Stomach (tissue), 9 donors: ENCODE measurements around the gene LILRB1. TPM values are rescaled to one million over a fixed set of nuclear protein-coding genes. Genes with fewer than 3 reads are reported as not detected.
A peak's percentile ranks its signal among the peaks of the same experiment; 100 is the strongest.

Experiments used
- DNase-seq, 2 donors: peaks; one replicate each; pipeline versions ENCODE4 v3.0.0 to v3.0.0-alpha.2; 2013 to 2019
- H3K27ac ChIP-seq, 5 donors: fragments of 200-600 bp in 4 of 5; sonication (generic) in 4 of 5; one replicate each; pipeline ENCODE4 v1.5.1; 2013 to 2019; ENCODE audit warnings: mild to moderate bottlenecking in 1 of 5, moderate library complexity in 1 of 5
- H3K27me3 ChIP-seq, 3 donors: fragments of 200-600 bp; sonication (generic); one replicate each; pipeline ENCODE4 v1.5.1; 2017 to 2019; ENCODE audit warnings: mixed run types in 1 of 3
- H3K36me3 ChIP-seq, 4 donors: fragments of 200-600 bp; sonication (generic); 1 replicate in 3 of 4; 2 replicates in 1 of 4; pipeline ENCODE4 v1.5.1; 2016 to 2019
- H3K4me1 ChIP-seq, 4 donors: fragments of 200-600 bp; sonication (generic); one replicate each; pipeline ENCODE4 v1.5.1; 2016 to 2019
- H3K4me3 ChIP-seq, 4 donors: fragments of 200-600 bp; sonication (generic) in 3 of 4; one replicate each; pipeline ENCODE4 v1.5.1; 2016 to 2019; ENCODE audit warnings: mild to moderate bottlenecking in 1 of 4
- H3K9me3 ChIP-seq, 4 donors: fragments of 200-600 bp; sonication (generic); one replicate each; pipeline ENCODE4 v1.5.1; 2016 to 2019
- CTCF ChIP-seq, 7 experiments: fragments of 450-650 bp in 4 of 7; fragments of 200-600 bp in 3 of 7; sonication (generic) in 3 of 7; IDR thresholded peaks; one replicate each; pipeline ENCODE4 v1.5.1; 2016 to 2019; ENCODE audit warnings: antibody characterized with exemption in 7 of 7, control low read depth in 2 of 7, mild to moderate bottlenecking in 1 of 7
- EP300 ChIP-seq: sonication (generic); formaldehyde crosslinking; IDR thresholded peaks from one replicate; pipeline ENCODE4 v1.6.1; 2017; ENCODE audit warnings: antibody characterized with exemption
- POLR2A ChIP-seq, 4 donors: fragments of 450-650 bp; IDR thresholded peaks; one replicate each; pipeline ENCODE4 v1.6.1; 2016; ENCODE audit warnings: antibody characterized with exemption in 4 of 4, control low read depth in 2 of 4, mild to moderate bottlenecking in 1 of 4, moderate library complexity in 1 of 4
- POLR2AphosphoS5 ChIP-seq, 3 donors: sonication (generic); formaldehyde crosslinking; IDR thresholded peaks; one replicate each; pipeline ENCODE4 v1.6.1; 2016; ENCODE audit warnings: antibody characterized with exemption in 3 of 3
- WGBS, 5 donors: extraction: QIAGEN DNeasy Blood & Tissue Kit in 3 of 5; methylation state at CpG; one replicate each; pipeline versions ENCODE4 v1.1.5 to v1.1.7; 2013 to 2018; 5-methylcytosine and 5-hydroxymethylcytosine counted together
- intact Hi-C: fragments of 100-400 bp; cut with DNase I; formaldehyde crosslinking; loops from one replicate; pipeline ENCODE4 v1.15.1; 2023; ENCODE audit warnings: low total_unique reads
- polyA plus RNA-seq, 3 donors: library from polyadenylated mRNA; stranded (reverse); fragments of 200-250 nt; gene quantifications; one replicate each; pipeline ENCODE4 v1.2.3, GENCODE V29; 2013
- total RNA-seq, 5 donors: library from RNA; depleted of rRNA; stranded (reverse); fragments of >200 nt; gene quantifications; one replicate each; pipeline versions ENCODE4 v1.1.0 to v1.2.3, GENCODE V29; 2014 to 2016
- donor health status: healthy with polysubstance abuse.
- donor health status: Bipolar disorder and iron deficiency.
- donor health status: healthy.

Gene LILRB1
- total and polyA plus RNA-seq, 8 donors, result 0.37 to 50.8 (median 2.0) TPM; not detected in 1

DNA sequence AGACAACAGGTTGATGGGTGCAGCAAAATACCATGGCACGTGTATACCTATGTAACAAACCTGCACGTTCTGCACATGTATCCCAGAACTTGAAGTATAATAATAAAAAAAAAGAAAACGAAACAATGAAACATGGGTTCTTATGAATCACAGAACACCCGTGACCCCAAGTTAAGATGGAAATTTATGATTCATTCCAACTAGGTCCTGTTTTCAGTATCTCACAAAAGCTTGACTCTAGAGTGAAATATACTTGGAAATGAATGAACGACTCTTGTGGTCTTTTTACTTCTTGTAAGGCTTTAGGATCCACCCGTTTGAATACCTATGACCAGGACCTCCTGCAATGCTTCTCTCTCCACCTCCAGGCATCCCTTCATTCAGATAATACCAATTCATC lies 29.0 kb downstream of the LILRB1 start:
- H3K4me1 ChIP-seq, result no peaks in the 10 kb centered on the region
- peaks cover 0 to 40% (median 12%) of the 10 kb centered on the region in 3 donors for H3K27me3 ChIP-seq
- no peaks in the 10 kb centered on the region for H3K36me3 ChIP-seq
- no peaks in the 10 kb centered on the region for H3K9me3 ChIP-seq
- TF ChIP-seq POLR2A (IDR thresholded peaks at IDR 0.05) (no peak), POLR2AphosphoS5 (IDR thresholded peaks at IDR 0.05) (no peak), CTCF (IDR thresholded peaks at IDR 0.05) (no peak), EP300 (no peak)
- no peak for DNase-seq
- no peak overlapping the region for H3K4me3 ChIP-seq
- intact Hi-C loops, result no loop called here
- 66 to 83% (median 79%) methylated on average over 6 of the region's 6 CpGs for WGBS, 5 donors
- no peak overlapping the region for H3K27ac ChIP-seq

GRCh38 chr19:54660306-54660705 lies 30.0 kb downstream of the LILRB1 start:
- TF ChIP-seq CTCF (IDR thresholded peaks at IDR 0.05), result no peak
- TF ChIP-seq POLR2A (IDR thresholded peaks at IDR 0.05), result no peak
- TF ChIP-seq POLR2AphosphoS5 (IDR thresholded peaks at IDR 0.05), result no peak
- no peak for TF ChIP-seq EP300
- WGBS, 5 donors, result 69 to 88% (median 83%) methylated on average over 5 of the region's 5 CpGs

DNA sequence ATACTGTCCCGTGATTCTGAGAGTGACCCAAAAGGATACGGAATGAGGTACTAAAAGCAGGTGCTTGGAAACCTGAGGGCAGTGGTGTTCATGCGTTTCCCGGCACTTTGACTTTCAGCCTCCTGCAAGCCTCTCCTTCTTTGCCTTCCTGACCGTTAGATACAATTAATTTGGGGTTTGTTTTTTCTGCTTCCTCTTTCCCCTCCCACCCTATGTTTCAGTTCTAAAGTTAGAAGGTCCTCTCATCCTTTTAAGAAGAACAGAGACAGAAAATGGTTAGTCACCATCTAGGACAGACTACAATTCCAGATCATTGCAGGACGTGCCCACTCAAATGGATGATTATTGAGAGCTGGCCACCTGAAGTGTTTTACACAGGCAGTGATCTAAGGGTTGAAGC lies 30.7 kb downstream of the LILRB1 start:
- intact Hi-C loops, result no loop called here
- no peak for DNase-seq
- Histone ChIP-seq H3K36me3 (no peaks in the 10 kb centered on the region), H3K27ac (no peak overlapping the region), H3K4me1 (no peaks in the 10 kb centered on the region), H3K4me3 (no peak overlapping the region), H3K27me3 (peaks cover 0 to 55% (median 19%) of the 10 kb centered on the region in 3 donors), H3K9me3 (no peaks in the 10 kb centered on the region)
- whole genome bisulfite sequencing, 5 donors, result 60 to 75% (median 68%) methylated on average over 6 of the region's 6 CpGs
- TF ChIP-seq POLR2AphosphoS5 (IDR thresholded peaks at IDR 0.05) (no peak), POLR2A (IDR thresholded peaks at IDR 0.05) (no peak)

More at GRCh38 chr19:54660306-54660705, 30.0 kb downstream of the LILRB1 start:
- peaks cover 0 to 50% (median 14%) of the 10 kb centered on the region in 3 donors for H3K27me3 ChIP-seq
- no peak for DNase-seq
- no peaks in the 10 kb centered on the region for H3K9me3 ChIP-seq
- no peak overlapping the region for H3K27ac ChIP-seq
- H3K4me1 ChIP-seq, result no peaks in the 10 kb centered on the region
- H3K4me3 ChIP-seq, result no peak overlapping the region
- intact Hi-C loops, result no loop called here
- no peaks in the 10 kb centered on the region for H3K36me3 ChIP-seq

DNA sequence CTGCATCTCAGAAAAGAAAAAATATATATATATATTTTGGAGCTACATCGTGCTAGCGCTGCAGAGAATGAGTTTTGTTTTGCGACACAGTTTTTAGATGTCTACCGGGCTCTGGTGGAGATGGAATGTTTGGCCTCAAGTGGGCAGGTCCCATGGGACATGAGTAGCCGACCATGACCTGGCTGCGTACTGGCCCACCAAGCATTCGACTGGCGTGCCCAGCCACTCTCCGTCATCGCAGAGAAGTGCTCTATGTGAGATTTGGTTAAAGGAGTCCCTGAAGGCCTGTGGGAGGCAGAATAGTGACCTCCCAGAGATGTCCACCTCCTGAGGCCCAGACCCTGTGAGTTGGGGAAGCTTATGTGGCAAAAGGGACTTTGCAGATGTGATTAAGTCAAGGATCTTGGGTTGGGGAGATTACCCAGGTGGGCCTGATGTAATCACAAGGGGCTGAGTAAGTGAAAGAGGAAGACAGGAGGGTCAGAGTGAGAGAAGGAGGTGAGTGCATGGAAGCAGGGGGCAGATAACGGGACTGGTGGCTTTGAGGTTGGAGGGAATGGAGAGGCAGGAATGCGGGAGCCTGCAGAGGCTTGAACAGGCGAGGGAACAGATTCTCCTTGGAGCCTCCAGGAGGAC lies 31.7 kb downstream of the LILRB1 start:
- no peaks in the 10 kb centered on the region for H3K36me3 ChIP-seq
- H3K27me3 ChIP-seq, result peaks cover 0 to 57% (median 19%) of the 10 kb centered on the region in 3 donors
- intact Hi-C loops, result no loop called here
- no peak for DNase-seq
- no peak overlapping the region for H3K27ac ChIP-seq
- 81 to 88% (median 87%) methylated on average over 13 of the region's 13 CpGs for WGBS, 5 donors
- H3K4me3 ChIP-seq, result no peak overlapping the region
- no peak for TF ChIP-seq EP300
- TF ChIP-seq POLR2A (IDR thresholded peaks at IDR 0.05), result no peak
- TF ChIP-seq CTCF (IDR thresholded peaks at IDR 0.05), result no peak
- H3K4me1 ChIP-seq, result no peaks in the 10 kb centered on the region
- H3K9me3 ChIP-seq, result peaks cover 0 to 9% (median 0%) of the 10 kb centered on the region in 4 donors

DNA sequence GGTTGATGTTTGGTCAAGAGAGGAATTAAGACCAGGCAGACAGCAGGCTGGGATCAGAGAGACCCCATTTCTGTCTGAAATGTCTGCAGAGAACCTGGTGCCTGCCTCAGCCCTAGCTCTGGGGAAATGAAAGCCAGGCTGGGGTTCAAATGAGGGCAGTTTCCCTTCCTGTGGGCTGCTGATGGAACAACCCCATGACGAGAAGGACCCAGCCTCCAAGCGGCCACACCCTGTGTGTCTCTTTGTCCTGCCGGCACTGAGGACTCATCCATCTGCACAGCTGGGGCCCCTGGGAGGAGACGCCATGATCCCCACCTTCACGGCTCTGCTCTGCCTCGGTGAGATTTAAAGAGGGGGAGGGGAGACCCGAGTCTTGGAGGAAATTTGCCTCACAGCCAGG lies 32.4 kb downstream of the LILRB1 start, which contains the start of gene LILRB4:
Gene LILRB4, plus strand, starts transcription at position 256 of the 400 bp plus-strand sequence. Its CDS starts 49 bp downstream, at position 305.
- H3K27me3 ChIP-seq, result peaks cover 0 to 57% (median 19%) of the 10 kb centered on the region in 3 donors
- WGBS, 5 donors, result 50 to 69% (median 60%) methylated on average over 3 to 7 of the region's 7 CpGs
- intact Hi-C loops, result no loop called here
- no peak for TF ChIP-seq POLR2A (IDR thresholded peaks at IDR 0.05)
- TF ChIP-seq CTCF (IDR thresholded peaks at IDR 0.05), result no peak
- no peak for TF ChIP-seq EP300
- no peak for TF ChIP-seq POLR2AphosphoS5 (IDR thresholded peaks at IDR 0.05)
- no peaks in the 10 kb centered on the region for H3K4me1 ChIP-seq
- peak in 1 of 2 donors; percentile 18 for DNase-seq
- peak within 1 kb of the TSS in 1 of 4 donors; percentile 23 for H3K4me3 ChIP-seq
- no peaks in the 10 kb centered on the region for H3K36me3 ChIP-seq
- peak within 1 kb of the TSS in 1 of 5 donors; percentile 17 for H3K27ac ChIP-seq
- peaks cover 0 to 13% (median 0%) of the 10 kb centered on the region in 4 donors for H3K9me3 ChIP-seq
